WTC11 (cell line): ENCODE measurements around the gene TSPAN32. TPM values are rescaled to one million over a fixed set of nuclear protein-coding genes. Genes with fewer than 3 reads are reported as not detected.

ENCODE experiments used
- ATAC-seq: fragments of 200-7000 bp; cut with Tn5 transposase; 2 replicates; pipeline ENCODE4 v1.10.0; 2021; ENCODE audit warnings: mild to moderate bottlenecking, moderate library complexity
- CTCF ChIA-PET: fragments of 300-600 bp; sonication (Branson Sonifier 250); formaldehyde crosslinking; loops from one replicate; lab custom pipeline; 2021; ENCODE audit warnings: antibody characterized with exemption; lab: Charles Lee
- POLR2A ChIA-PET: fragments of 350-600 bp; sonication (Branson Sonifier 250); formaldehyde crosslinking; loops from one replicate; lab custom pipeline; 2021; ENCODE audit warnings: antibody characterized with exemption; lab: Charles Lee
- DNase-seq: peaks from one replicate; pipeline ENCODE4 v3.0.0; 2021; ENCODE audit warnings: low spot score
- H3K27ac Mint-ChIP-seq: 2 replicates; pipeline ENCODE4 v1.8.0; 2021; ENCODE audit warnings: mixed read lengths
- H3K27me3 Mint-ChIP-seq: 2 replicates; pipeline ENCODE4 v1.8.0; 2021; ENCODE audit warnings: low read depth, mild to moderate bottlenecking, moderate library complexity, mixed read lengths
- H3K36me3 Mint-ChIP-seq: 2 replicates; pipeline ENCODE4 v1.8.0; 2021; ENCODE audit warnings: mixed read lengths
- H3K4me1 Mint-ChIP-seq: 2 replicates; pipeline ENCODE4 v1.8.0; 2022; ENCODE audit warnings: mixed read lengths
- H3K4me3 Mint-ChIP-seq: 2 replicates; pipeline ENCODE4 v1.8.0; 2021; ENCODE audit warnings: mild to moderate bottlenecking, moderate library complexity, mixed read lengths
- H3K9me3 Mint-ChIP-seq: 2 replicates; pipeline ENCODE4 v1.8.0; 2021; ENCODE audit warnings: mixed read lengths
- ARID4B ChIP-seq: sonication (generic); formaldehyde crosslinking; IDR thresholded peaks from 2 replicates; pipeline ENCODE4 v1.8.0; 2023; ENCODE audit warnings: missing genetic modification reagents, mild to moderate bottlenecking, borderline replicate concordance
- ATF2 ChIP-seq: sonication (generic); formaldehyde crosslinking; IDR thresholded peaks from 2 replicates; pipeline ENCODE4 v1.8.1; 2022; ENCODE audit warnings: low read depth, missing genetic modification reagents, borderline replicate concordance
- E2F1 ChIP-seq: sonication (generic); formaldehyde crosslinking; IDR thresholded peaks from 2 replicates; pipeline ENCODE4 v1.8.0; 2022; ENCODE audit warnings: mild to moderate bottlenecking, missing genetic modification reagents
- ELF4 ChIP-seq: sonication (generic); formaldehyde crosslinking; IDR thresholded peaks from 2 replicates; pipeline ENCODE4 v1.8.1; 2022; ENCODE audit warnings: low read depth, mild to moderate bottlenecking, moderate library complexity, missing genetic modification reagents
- ETV6 ChIP-seq: sonication (generic); formaldehyde crosslinking; IDR thresholded peaks from 2 replicates; pipeline ENCODE4 v1.8.1; 2022; ENCODE audit warnings: mild to moderate bottlenecking, missing genetic modification reagents
- FOXK1 ChIP-seq: sonication (generic); formaldehyde crosslinking; IDR thresholded peaks from 2 replicates; pipeline ENCODE4 v1.8.0; 2022; ENCODE audit warnings: mild to moderate bottlenecking, moderate library complexity, missing genetic modification reagents
- GRHL2 ChIP-seq: fragments of 250-450 bp; sonication (Bioruptor Pico); IDR thresholded peaks from 2 replicates; pipeline ENCODE4 v1.8.0; 2022; ENCODE audit warnings: mild to moderate bottlenecking, moderate library complexity; ENCODE audit not compliant: insufficient replicate concordance, severe bottlenecking
- HMGXB4 ChIP-seq: sonication (generic); formaldehyde crosslinking; IDR thresholded peaks from 2 replicates; pipeline ENCODE4 v1.8.1; 2023; ENCODE audit warnings: mild to moderate bottlenecking, moderate library complexity, missing genetic modification reagents
- MLX ChIP-seq: sonication (generic); formaldehyde crosslinking; IDR thresholded peaks from 2 replicates; pipeline ENCODE4 v1.8.1; 2023; ENCODE audit warnings: mild to moderate bottlenecking, missing genetic modification reagents, moderate library complexity
- NFATC4 ChIP-seq: fragments of 250-450 bp; sonication (Bioruptor Pico); IDR thresholded peaks from 2 replicates; pipeline ENCODE4 v1.9.0; 2021; ENCODE audit warnings: mild to moderate bottlenecking
- NFYB ChIP-seq: sonication (generic); formaldehyde crosslinking; conservative IDR thresholded peaks from 2 replicates; pipeline ENCODE4 v1.8.0; 2022; ENCODE audit warnings: low read depth, missing genetic modification reagents
- NR1H2 ChIP-seq: sonication (generic); formaldehyde crosslinking; IDR thresholded peaks from 2 replicates; pipeline ENCODE4 v1.9.0; 2021; ENCODE audit warnings: mild to moderate bottlenecking, moderate library complexity, missing genetic modification reagents
- RORB ChIP-seq: fragments of 250-450 bp; sonication (Bioruptor Pico); IDR thresholded peaks from 2 replicates; pipeline ENCODE4 v1.9.0; 2021; ENCODE audit warnings: mild to moderate bottlenecking
- STAT6 ChIP-seq: sonication (generic); formaldehyde crosslinking; conservative IDR thresholded peaks from 2 replicates; pipeline ENCODE4 v1.8.1; 2023; ENCODE audit warnings: mild to moderate bottlenecking, low read depth, missing genetic modification reagents, moderate library complexity
- ZNF138 ChIP-seq: sonication (generic); formaldehyde crosslinking; conservative IDR thresholded peaks from 2 replicates; pipeline ENCODE4 v1.8.1; 2022; ENCODE audit warnings: mild to moderate bottlenecking, moderate library complexity, missing genetic modification reagents
- ZNF232 ChIP-seq: sonication (generic); formaldehyde crosslinking; IDR thresholded peaks from 2 replicates; pipeline ENCODE4 v1.8.0; 2022; ENCODE audit warnings: mild to moderate bottlenecking, missing genetic modification reagents
- ZNF512 ChIP-seq: sonication (generic); formaldehyde crosslinking; IDR thresholded peaks from 2 replicates; pipeline ENCODE4 v1.8.1; 2022; ENCODE audit warnings: missing genetic modification reagents, borderline replicate concordance
- total RNA-seq: library from RNA; stranded (reverse); gene quantifications from 3 replicates; pipeline ENCODE4 v1.2.3, GENCODE V29; 2021

Gene TSPAN32
- total RNA-seq, 1 experiment from 2014 or later, result not detected

GRCh38 chr11:2351701-2352100 is 49.9 kb downstream of the TSPAN32 start:
- Mint-ChIP-seq H3K36me3 (peaks cover 22% of the 10 kb centered on the region), H3K4me1 (no peaks in the 10 kb centered on the region), H3K27me3 (peaks cover 71% of the 10 kb centered on the region), H3K9me3 (peaks cover 55% of the 10 kb centered on the region), H3K4me3 (no peak overlapping the region), H3K27ac (no peak overlapping the region)
- ATAC-seq (no peak), DNase-seq (no peak)
- TF ChIP-seq ELF4 (CRISPR knock-in tag) (no peak), MLX (CRISPR knock-in tag) (no peak), HMGXB4 (no peak), ARID4B (CRISPR knock-in tag) (no peak), NFYB (CRISPR knock-in tag) (no peak), ZNF232 (CRISPR knock-in tag) (no peak), ZNF138 (CRISPR knock-in tag) (no peak), ZNF512 (CRISPR knock-in tag) (no peak)
- ChIA-PET POLR2A (no interaction called here), CTCF (no interaction called here)

- ATAC-seq (no peak), DNase-seq (no peak)
- Mint-ChIP-seq H3K9me3 (peaks cover 54% of the 10 kb centered on the region), H3K4me1 (no peaks in the 10 kb centered on the region), H3K36me3 (peaks cover 20% of the 10 kb centered on the region), H3K4me3 (no peak overlapping the region), H3K27me3 (peaks cover 66% of the 10 kb centered on the region), H3K27ac (no peak overlapping the region)
- ChIA-PET CTCF (no interaction called here), POLR2A (no interaction called here)
- TF ChIP-seq GRHL2 (CRISPR knock-in tag) (no peak), ZNF232 (CRISPR knock-in tag) (no peak), ZNF138 (CRISPR knock-in tag) (no peak), E2F1 (CRISPR knock-in tag) (no peak), ETV6 (CRISPR knock-in tag) (no peak), FOXK1 (CRISPR knock-in tag) (no peak), NR1H2 (CRISPR knock-in tag) (no peak), RORB (CRISPR knock-in tag) (no peak), NFATC4 (no peak), STAT6 (CRISPR knock-in tag) (no peak), ATF2 (CRISPR knock-in tag) (no peak)
Measured at GRCh38 chr11:2352420-2352819, 50.6 kb downstream of the TSPAN32 start.
